ENCODE data around the gene NDC1. TPM values are rescaled to one million over a fixed set of nuclear protein-coding genes. Genes with fewer than 3 reads are reported as not detected.
"Not testable (repeated sequence)": the region's sequence is repeated elsewhere in the genome, so short reads cannot be mapped to it uniquely, and the experiment has no call there.

NDC1 gene
- total RNA-seq, 1 donor from 2014 or later, result 50.4 TPM

- no peak for DNase-seq
These were observed 12.8 kb downstream of the NDC1 start for GRCh38 chr1:53825306-53825705.

GRCh38 chr1:53822931-53823330, 15.2 kb downstream of the NDC1 start:
- DNase-seq, result no peak

GRCh38 chr1:53821380-53821779, 16.7 kb downstream of the NDC1 start:
- DNase-seq, result no peak

- DNase-seq, result no peak
These were observed 18.7 kb downstream of the NDC1 start for GRCh38 chr1:53819387-53819786.

- DNase-seq, result not testable (repeated sequence)
These were observed 21.5 kb downstream of the NDC1 start for GRCh38 chr1:53816584-53816983.

- DNase-seq, result not testable (repeated sequence)
These were observed 22.6 kb downstream of the NDC1 start for GRCh38 chr1:53815484-53815883.

- no peak for DNase-seq
These were observed 26.7 kb downstream of the NDC1 start for GRCh38 chr1:53811414-53811851.

GRCh38 chr1:53810497-53810896, 27.6 kb downstream of the NDC1 start:
- no peak for DNase-seq

- no peak for DNase-seq
These were observed 28.1 kb downstream of the NDC1 start for GRCh38 chr1:53810007-53810406.

- DNase-seq, result no peak
These were observed 30.2 kb downstream of the NDC1 start for GRCh38 chr1:53807916-53808315.

- no peak for DNase-seq
These were observed 33.1 kb downstream of the NDC1 start for GRCh38 chr1:53804791-53805505.

GRCh38 chr1:53804181-53804580, 33.9 kb downstream of the NDC1 start:
- DNase-seq, result no peak

GRCh38 chr1:53800621-53801020, 37.5 kb downstream of the NDC1 start:
- no peak for DNase-seq

GRCh38 chr1:53799141-53799540, 39.0 kb downstream of the NDC1 start:
- no peak for DNase-seq

GRCh38 chr1:53792806-53793205, 45.3 kb downstream of the NDC1 start:
- DNase-seq, result no peak

GRCh38 chr1:53787655-53788054, 50.4 kb downstream of the NDC1 start:
- no peak for DNase-seq

GRCh38 chr1:53783056-53783455, 55.0 kb downstream of the NDC1 start:
- DNase-seq, result no peak

GRCh38 chr1:53781654-53782053, 56.4 kb downstream of the NDC1 start:
- DNase-seq, result no peak

- DNase-seq, result no peak
These were observed 60.8 kb downstream of the NDC1 start for GRCh38 chr1:53777272-53777671.

GRCh38 chr1:53771648-53772047, 66.4 kb downstream of the NDC1 start:
- DNase-seq, result no peak

- DNase-seq, result no peak
These were observed 68.3 kb downstream of the NDC1 start for GRCh38 chr1:53769780-53770179.

- no peak for DNase-seq
These were observed 68.9 kb downstream of the NDC1 start for GRCh38 chr1:53769184-53769583.

GRCh38 chr1:53766831-53767405, 71.2 kb downstream of the NDC1 start:
- no peak for DNase-seq

- DNase-seq, result no peak
These were observed 71.8 kb downstream of the NDC1 start for GRCh38 chr1:53766194-53766742.

All from occipital lobe (tissue), 2 donors.